Activated naive CD4-positive, alpha-beta T cell treated with anti-CD3 and anti-CD28 coated beads, Interleukin-2, amount 50 U/mL, for 16 hours (primary cell): ENCODE data around the gene ARHGAP30.

Source experiments
- DNase-seq: peaks from one replicate; pipeline ENCODE4 v3.0.0-alpha.2; 2020

Gene ARHGAP30

DNA sequence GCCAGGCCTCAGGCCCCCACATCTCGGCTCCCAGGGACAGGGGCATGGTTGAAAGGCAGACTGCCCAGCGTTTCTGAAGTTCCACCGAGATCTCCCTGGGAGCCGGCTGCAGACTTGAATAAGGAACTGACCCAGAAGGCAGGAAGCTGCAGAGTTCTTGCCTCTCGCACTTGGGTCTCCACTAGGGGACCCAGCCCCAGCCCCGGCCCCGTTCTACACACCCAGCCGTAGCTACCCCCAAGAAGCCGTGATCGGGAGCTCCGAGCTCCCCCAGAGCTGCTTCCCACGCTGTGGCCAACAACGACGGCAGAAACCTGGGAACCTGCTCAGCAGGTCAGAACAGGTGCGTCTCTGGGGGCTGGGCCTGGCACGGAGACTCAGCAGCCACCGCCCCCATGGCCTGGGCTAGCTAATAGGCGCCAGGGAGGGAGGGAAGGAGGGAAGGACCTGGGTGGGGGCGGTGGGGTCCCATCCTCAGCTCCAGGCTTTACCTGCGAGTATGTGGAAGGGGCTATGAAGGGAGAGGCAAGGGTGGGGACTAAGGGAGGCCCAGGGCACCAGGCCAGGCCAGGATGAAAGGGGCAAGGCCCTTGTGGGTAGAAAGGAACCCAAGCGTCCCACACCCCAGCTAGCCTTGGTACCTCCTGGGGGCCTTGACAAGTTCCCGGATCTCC lies 19.7 kb upstream of the ARHGAP30 start, which contains the start of gene NECTIN4:
Gene NECTIN4, minus strand, starts transcription at position 308 of the 674 bp plus-strand sequence. Its CDS starts 262 bp downstream, at position 46.
- DNase-seq: no peak

- DNase-seq: no peak
These were observed 19.0 kb upstream of the ARHGAP30 start for GRCh38 chr1:161088587-161089110.

GRCh38 chr1:161086457-161086856 lies 16.8 kb upstream of the ARHGAP30 start:
- no peak for DNase-seq

DNA sequence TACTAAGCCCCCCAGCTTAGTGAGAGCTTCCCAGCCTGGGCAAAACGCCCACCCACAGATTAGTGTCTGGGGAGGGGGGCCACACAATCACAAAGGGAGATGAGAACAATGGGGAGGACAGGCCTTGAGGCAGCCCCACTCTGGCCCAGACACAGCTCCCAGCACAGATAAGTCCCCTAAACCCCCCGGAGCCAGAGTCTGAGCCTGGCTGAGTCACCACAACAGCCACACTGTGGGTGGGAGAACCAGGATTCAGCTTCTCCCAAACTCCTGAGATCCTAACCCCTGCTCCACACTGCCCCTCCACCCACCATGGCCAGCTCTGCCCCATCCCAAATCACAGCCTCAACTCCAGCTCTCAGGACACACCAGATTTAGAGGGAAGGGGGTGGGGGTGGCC lies 15.5 kb upstream of the ARHGAP30 start:
- DNase-seq: no peak

DNA sequence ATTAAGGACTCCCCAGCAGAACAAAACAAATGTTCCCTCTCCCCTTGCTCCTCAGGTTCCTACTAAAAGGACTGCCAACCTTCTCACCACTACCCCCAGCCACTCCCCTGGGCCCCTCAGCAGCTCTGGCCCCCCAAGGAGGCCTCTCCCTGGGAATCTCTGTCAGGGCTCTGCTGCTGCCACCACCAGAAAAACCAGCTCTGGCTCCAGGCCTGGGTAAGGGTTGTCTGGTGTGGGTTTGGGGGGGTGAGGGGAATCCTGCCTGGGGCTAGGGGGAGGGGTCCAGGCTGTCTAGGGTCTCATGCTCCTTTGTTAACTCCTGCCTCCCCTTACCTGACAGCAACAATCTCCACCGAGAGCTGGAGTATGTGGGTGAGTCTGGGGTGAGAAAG lies 14.9 kb upstream of the ARHGAP30 start:
- DNase-seq: no peak

DNA sequence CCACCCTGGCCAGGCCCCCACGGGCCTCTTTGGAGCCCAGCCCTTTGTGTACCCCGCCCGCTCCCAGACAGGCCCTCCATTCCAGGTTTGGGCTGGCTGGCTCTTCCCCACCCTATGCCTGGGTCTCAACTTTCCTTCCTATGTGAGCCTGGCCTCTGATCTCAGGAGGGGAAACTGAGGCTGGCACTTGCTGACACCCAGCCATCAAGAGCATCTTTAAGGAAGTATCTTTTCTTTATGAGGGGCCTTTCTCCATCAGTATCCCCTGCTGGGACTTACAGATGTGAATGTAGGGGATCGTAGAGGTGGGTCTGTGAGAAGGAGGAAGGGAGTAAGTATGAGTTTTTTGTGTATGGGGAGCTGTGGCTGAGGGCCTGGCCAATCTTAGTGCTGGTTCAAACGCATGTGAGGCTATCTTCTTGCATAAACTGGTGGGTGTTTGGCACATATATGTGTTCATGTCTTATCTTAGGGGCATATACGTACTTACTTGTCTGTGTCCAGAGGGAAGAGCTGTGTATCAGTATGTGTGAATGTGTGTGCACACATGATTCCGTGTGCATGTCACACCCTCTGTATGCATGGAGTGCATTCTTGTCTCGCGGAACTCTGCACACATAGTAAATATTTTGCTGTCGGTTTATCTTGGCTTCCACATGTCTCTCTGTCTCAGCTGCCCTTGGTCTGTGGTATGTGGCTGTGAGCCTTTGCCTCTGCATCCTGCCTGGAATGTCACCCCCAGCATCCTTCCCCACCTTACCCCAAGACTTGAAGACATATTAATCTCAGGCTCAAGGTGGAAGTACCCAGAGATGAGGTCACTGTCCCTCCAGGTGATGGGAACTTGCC lies 14.3 kb upstream of the ARHGAP30 start:
- no peak for DNase-seq

- DNase-seq: no peak
These were observed 13.5 kb upstream of the ARHGAP30 start for GRCh38 chr1:161082996-161083747.

GRCh38 chr1:161082483-161082882 lies 12.8 kb upstream of the ARHGAP30 start:
- no peak for DNase-seq

DNA sequence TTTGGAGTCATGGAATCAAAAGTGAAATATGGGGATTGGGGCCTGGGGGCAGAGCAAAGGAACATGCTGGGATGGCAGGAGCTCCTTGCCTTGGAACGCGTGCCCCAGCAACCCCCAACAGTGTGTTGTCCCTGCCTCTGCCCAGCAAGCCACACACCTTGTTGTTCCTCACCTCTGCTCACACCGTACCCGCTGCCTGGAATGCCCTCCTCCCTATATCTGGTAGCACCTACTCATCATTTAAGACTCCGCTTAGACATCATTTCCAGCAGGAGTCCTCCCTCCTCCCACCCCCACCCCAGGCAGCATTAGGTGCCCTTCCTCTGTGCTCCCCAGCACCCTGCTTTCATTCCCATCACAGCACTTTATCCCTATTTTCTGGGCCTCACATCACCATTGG lies 11.8 kb upstream of the ARHGAP30 start:
- DNase-seq: no peak

DNA sequence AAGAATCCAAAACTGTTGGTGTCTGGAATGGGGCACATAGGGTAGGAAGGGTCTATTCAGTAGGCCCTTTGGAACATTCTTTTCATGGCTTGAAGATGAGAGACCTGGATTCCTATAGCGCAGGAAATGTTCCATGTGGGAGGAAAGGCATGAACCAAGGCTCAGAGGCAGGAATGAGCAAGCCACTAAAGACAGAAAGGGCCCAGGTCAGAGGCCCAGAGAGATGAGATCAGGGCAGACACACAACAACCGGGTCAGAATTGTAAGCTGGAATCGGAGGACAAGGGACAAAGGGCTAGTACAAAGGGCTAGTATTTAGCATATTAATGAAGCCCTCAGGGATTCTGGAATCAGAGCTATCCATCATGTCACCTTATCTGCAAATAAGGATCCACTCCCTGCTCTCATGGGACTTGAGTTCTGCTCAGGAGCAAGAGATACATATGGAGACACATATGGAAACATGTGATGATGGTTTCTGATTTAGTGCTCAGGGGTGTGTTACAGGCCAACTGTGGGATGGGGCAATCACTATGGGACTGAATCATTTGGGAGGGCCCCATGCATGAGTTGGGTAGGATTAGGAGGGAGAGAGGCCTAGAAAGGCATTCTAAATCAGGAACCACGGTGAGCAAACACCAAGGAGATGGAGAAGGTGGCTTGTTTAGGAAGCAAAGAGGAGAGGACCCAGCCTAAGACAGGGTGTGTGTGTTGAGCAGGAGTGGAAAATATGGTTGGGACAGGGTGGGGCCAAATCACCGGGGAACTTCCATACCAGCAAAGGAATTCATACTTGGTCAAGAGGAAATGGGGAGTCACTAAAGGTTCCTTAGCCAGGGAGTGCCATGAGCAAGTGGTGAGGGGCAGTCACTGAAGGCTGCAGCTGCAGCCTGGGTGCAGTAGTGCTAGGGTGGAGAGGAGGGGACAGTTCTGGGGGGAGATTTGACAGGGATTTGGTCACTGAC lies 11.0 kb upstream of the ARHGAP30 start:
- DNase-seq: no peak

DNA sequence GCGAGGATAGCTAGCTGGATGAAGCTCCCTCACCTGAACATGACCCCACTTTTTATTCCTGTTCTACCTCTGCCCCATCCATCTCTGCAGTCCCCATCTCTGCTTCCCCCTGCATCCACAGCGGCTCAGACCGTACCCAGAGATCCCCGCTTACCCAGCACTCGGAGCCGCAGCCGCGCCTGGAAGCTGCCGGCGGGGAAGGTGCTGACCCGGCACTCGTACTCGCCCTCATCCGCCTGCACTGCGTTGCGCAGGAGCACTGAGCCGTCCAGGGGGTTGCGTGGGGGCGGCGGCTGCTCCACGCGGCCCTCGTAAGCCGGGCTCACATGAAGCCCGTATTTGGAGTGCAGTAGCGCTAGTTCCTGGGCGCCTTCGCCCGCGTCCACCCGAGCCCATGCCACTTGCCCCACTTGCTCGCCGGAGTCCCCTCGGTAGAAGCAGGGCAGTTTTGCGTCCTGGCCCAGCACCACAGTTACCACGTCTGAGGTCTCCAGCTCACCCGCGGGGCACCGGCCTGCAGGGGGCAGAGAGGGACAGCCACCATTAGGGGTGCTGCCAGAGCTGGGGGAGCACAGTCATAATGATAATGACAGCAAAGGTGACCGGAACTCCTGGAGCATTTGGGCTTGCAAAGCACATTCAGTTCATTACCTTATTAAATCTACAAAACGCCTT lies 9.9 kb upstream of the ARHGAP30 start:
- no peak for DNase-seq

DNA sequence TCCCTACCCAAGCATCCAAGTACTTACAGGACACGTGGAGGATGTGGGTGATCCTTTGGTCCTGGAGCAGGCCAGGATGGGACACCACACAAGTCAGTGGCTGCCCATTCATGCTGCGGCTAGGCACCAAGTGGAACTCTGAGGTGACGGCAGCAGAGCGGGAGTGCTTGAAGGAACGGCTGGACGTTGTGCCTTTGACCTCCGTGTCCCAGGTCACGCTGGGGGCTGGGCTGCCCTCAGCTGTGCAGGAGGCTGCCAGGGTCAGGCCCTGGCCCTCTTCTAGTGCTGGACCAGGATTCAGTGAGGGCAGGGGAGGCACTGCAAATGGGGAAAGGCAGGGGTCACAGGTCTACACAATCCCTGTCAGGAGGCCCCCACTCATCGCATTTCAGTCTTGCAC lies 7.7 kb upstream of the ARHGAP30 start:
- DNase-seq: no peak

GRCh38 chr1:161076410-161076809 lies 6.7 kb upstream of the ARHGAP30 start:
- no peak for DNase-seq

GRCh38 chr1:161074676-161075368 lies 5.1 kb upstream of the ARHGAP30 start:
- no peak for DNase-seq

DNA sequence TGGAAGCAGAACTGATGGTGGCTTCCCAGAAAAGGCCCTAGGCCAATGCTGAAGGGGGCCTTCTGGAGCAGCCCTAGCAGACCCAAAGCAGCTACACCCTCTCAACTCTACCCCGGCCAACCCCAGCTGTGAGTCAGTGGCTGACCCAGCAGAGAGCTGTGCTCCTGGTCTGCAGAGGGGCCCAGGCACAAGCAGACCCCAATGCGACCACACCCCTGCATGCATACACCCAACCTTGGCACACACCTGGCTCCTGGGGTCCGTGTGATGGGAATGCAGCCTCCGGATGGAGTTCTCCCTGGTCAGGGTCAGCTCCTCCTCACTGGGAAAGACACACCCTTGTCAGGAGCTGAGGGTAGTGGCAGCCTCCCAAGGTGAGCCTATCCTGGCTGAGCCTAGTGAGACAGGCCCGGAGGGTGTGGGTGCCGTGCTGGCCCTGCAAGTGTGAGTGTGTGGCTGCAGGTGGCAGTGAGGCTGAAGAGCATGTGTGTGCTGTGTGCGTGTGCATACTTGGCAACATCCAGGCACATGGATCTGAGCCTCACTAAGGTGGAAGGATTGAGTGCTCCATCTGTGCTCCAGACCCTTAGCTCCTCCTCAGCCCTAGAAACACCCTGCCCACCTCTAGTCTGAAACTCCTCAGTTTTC lies 3.9 kb upstream of the ARHGAP30 start:
- DNase-seq: no peak

DNA sequence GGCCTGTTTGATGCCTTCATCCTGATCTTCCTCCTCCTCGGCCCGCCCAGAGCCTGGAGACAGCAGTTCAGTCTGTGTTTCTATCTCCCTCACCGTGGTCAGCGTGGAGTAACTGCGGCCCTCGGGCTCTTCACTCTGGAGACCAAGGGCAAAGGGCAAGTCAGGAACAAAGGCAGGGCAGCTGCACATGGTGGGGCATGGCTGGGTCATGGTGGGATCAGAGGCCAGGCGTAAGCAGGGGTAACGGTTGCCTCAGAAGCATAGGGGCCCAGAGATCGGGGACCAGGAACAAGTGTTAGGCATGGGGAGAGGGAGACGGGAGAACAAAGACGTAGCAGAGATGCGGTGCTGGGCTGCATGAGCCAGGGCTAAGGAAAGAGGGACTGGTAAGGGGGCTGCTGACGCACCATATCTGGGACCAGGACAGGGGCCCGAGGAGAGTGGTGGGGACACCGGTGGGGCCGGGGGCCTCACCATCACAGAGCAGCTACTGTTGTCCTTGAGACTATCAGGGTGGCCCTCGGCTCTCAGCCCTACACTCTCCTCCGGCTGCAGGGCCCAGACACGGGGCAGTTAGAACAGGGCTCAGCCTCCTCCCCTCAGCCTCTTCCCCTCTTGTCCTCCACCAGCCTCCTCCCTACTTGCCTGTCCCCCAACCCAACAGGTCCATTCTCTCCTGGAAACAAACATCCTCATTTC lies 3.2 kb upstream of the ARHGAP30 start:
- DNase-seq: no peak

DNA sequence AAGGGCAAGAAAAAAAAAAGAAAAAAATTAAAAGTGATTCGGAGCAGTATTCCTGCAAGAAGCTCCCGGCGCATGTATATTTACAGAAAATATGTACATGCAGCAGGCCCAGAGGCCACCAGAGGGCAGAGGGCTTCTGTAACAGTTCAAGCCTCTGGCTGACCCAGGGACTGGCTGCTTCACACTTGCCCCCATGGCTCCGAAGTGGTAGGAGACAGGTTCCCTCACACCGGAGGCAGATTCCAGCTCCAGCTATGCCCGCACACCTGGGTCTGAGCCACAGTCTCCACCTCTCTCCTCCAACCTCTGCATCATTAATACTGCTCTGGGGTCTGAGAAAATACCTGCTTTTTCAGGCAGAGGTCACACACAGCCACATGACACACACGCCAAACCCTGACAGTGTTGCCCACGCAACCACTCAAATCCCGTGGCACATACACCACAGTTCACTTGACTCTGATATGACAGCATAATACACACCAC lies 2.2 kb upstream of the ARHGAP30 start:
- peak; percentile 50 for DNase-seq

DNA sequence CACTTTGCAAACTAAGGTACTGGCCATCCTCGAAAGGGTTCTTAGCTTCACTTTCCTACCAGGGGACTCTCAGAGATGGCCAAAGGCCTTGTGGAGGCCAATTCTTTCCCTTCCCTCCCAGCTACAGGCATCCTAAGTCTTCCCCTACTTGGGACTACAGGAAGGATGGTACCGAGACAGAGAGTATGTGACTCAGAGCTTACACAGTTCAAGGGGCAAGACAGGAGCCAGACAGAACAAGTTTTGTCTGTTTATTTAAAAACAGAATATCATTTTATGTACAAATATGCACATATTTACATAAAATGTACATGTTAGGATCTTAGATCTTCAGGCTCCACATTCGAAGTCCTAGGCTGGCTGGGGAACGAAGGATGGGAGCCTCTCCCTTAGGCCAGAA lies 1.1 kb upstream of the ARHGAP30 start:
- no peak for DNase-seq

- DNase-seq: no peak
These were observed 450 bp downstream of the ARHGAP30 start for GRCh38 chr1:161069241-161069640.
